A673 (cell line): ENCODE results near the gene TENM3. TPM values are rescaled to one million over a fixed set of nuclear protein-coding genes. Genes with fewer than 3 reads are reported as not detected.
"Not testable (repeated sequence)": the region's sequence is repeated elsewhere in the genome, so short reads cannot be mapped to it uniquely, and the experiment has no call there.

ENCODE experiments used
- BruUV-seq: library from RNA; stranded (reverse); fragments of 400-500 nt; replicated peaks from 2 replicates; lab custom pipeline; 2021; lab: Mats Ljungman, UMichigan
- CTCF ChIA-PET: fragments of 300-600 bp; sonication (Branson Sonifier 250); formaldehyde crosslinking; loops from one replicate; lab custom pipeline; 2022; ENCODE audit warnings: antibody characterized with exemption; lab: Charles Lee
- POLR2A ChIA-PET: fragments of 300-600 bp; sonication (Branson Sonifier 250); formaldehyde crosslinking; loops from one replicate; lab custom pipeline; 2022; ENCODE audit warnings: antibody characterized with exemption; ENCODE audit not compliant: low non-redundant PET; lab: Charles Lee
- DNase-seq: peaks from one replicate; pipeline ENCODE4 v3.0.0-alpha.2; 2015; ENCODE audit warnings: low spot score
- H3K27ac ChIP-seq: fragments of 200-600 bp; sonication (generic); 2 replicates; pipeline ENCODE4 v1.5.1; 2016; ENCODE audit warnings: mixed run types, low read depth, mild to moderate bottlenecking, mixed read lengths, antibody characterized with exemption, low read length; ENCODE audit not compliant: poor library complexity, severe bottlenecking
- H3K27me3 ChIP-seq: fragments of 200-600 bp; sonication (generic); replicated peaks from 2 replicates; pipeline ENCODE4 v1.6.1; 2017; ENCODE audit warnings: mixed run types, low read depth, mild to moderate bottlenecking, mixed read lengths, antibody characterized with exemption, low read length; ENCODE audit not compliant: insufficient read depth, poor library complexity
- H3K36me3 ChIP-seq: fragments of 200-600 bp; sonication (generic); 2 replicates; pipeline ENCODE4 v1.6.1; 2016; ENCODE audit warnings: mixed run types, mild to moderate bottlenecking, mixed read lengths, antibody characterized with exemption, low read length; ENCODE audit not compliant: insufficient read depth, poor library complexity, severe bottlenecking
- H3K4me1 ChIP-seq: fragments of 200-600 bp; sonication (generic); 2 replicates; pipeline ENCODE4 v1.6.1; 2017; ENCODE audit warnings: mixed run types, mild to moderate bottlenecking, mixed read lengths, antibody characterized with exemption, low read length; ENCODE audit not compliant: insufficient read depth, poor library complexity, severe bottlenecking
- H3K4me3 ChIP-seq: fragments of 200-600 bp; sonication (generic); 2 replicates; pipeline ENCODE4 v1.5.1; 2016; ENCODE audit warnings: low read depth, mixed run types, mild to moderate bottlenecking, mixed read lengths, low read length; ENCODE audit not compliant: poor library complexity, severe bottlenecking
- H3K9me3 ChIP-seq: fragments of 200-600 bp; sonication (generic); 2 replicates; pipeline ENCODE4 v1.6.1; 2016; ENCODE audit warnings: mixed run types, low read depth, mild to moderate bottlenecking, mixed read lengths, antibody characterized with exemption, low read length; ENCODE audit not compliant: poor library complexity, severe bottlenecking
- EZH2 ChIP-seq: fragments of 200-600 bp; sonication (generic); IDR thresholded peaks from 2 replicates; pipeline ENCODE4 v1.6.1; 2017; ENCODE audit warnings: borderline replicate concordance, low read depth, mild to moderate bottlenecking, mixed read lengths, antibody characterized with exemption, low read length; ENCODE audit not compliant: poor library complexity, severe bottlenecking
- intact Hi-C: fragments of 100-400 bp; cut with micrococcal nuclease; formaldehyde crosslinking; loops from one replicate; pipeline ENCODE4 v1.10.0; 2022; ENCODE audit not compliant: unreplicated experiment
- total RNA-seq: library from RNA; stranded (reverse); gene quantifications from 2 replicates; pipeline ENCODE4 v1.2.3, GENCODE V29; 2021
- TF ChIP-seq, protein P1 (sequence below): fragments of 300-800, 200-600 bp; sonication (generic); conservative IDR thresholded peaks from 2 replicates; pipeline ENCODE4 v1.5.1; 2017; ENCODE audit warnings: low read depth, mild to moderate bottlenecking, antibody characterized with exemption, low read length, moderate library complexity, mixed read lengths

Gene TENM3
- total RNA-seq, 1 experiment from 2014 or later, result 26.4 TPM

DNA sequence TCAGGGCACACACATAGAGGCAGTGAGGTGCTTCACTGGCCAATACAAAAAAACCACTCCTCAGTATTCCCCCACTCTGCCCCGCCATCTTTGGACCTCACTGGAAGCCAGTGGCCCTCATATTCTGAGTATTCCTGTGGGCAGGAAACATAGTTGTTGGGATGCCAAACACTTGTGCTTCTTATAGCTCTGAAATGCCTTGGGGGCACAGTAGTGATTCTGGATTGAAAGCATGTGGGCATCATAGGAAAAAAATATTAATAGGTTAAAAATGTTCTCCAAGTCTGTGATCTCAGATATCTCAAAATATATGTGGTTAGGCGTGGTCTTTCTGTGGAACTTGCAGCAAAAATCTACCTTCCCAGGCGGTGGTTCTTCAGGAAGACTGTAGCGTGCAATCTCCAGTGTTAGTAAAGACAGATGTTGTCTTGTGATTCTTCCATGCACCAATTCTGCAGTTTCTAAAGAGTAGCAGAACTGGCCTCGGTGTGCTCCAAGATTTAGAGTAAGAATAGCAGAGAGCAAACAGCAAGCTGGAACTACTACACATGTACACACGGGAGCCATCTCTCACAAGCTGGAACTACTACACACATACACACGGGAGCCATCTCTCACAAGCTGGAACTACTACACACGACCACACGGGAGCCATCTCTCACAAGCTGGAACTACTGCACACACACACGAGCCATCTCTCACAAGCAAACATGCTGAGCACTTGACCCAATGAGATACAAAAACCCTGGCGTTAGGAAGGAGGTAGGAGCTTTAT, 8.0 kb upstream of the TENM3 start:
- Histone ChIP-seq H3K27me3 (no peaks in the 10 kb centered on the region), H3K36me3 (no peaks in the 10 kb centered on the region), H3K4me3 (no peak overlapping the region), H3K9me3 (no peaks in the 10 kb centered on the region), H3K27ac (no peak overlapping the region), H3K4me1 (no peaks in the 10 kb centered on the region)
- ChIA-PET CTCF (no interaction called here), POLR2A (no interaction called here)
- intact Hi-C loops, result no loop called here
- DNase-seq, result no peak
- TF ChIP-seq, protein P1, sequence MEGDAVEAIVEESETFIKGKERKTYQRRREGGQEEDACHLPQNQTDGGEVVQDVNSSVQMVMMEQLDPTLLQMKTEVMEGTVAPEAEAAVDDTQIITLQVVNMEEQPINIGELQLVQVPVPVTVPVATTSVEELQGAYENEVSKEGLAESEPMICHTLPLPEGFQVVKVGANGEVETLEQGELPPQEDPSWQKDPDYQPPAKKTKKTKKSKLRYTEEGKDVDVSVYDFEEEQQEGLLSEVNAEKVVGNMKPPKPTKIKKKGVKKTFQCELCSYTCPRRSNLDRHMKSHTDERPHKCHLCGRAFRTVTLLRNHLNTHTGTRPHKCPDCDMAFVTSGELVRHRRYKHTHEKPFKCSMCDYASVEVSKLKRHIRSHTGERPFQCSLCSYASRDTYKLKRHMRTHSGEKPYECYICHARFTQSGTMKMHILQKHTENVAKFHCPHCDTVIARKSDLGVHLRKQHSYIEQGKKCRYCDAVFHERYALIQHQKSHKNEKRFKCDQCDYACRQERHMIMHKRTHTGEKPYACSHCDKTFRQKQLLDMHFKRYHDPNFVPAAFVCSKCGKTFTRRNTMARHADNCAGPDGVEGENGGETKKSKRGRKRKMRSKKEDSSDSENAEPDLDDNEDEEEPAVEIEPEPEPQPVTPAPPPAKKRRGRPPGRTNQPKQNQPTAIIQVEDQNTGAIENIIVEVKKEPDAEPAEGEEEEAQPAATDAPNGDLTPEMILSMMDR, result no peak
- TF ChIP-seq EZH2, result no peak
- BruUV-seq, result no TSS peak

DNA sequence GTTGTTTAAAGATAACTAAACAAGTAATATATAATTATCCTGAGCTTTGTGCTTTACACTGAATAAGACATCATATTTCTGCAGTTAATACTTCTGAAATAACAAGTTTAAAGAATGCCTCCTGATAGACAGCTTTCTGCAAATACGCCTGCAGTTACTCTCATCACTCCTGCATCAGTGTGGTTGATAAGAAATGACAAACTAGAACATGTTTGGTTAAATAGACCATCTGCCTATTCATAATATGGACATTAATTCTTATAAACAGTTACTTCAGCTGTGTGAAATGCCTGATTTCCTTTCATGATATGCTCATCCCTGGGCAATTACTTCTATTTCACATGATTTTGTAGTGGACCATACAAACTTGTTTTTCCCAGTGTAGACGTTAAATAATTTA, 7.0 kb upstream of the TENM3 start:
- ChIA-PET CTCF (no interaction called here), POLR2A (no interaction called here)
- BruUV-seq, result no TSS peak
- no peaks in the 10 kb centered on the region for H3K9me3 ChIP-seq
- no peak for DNase-seq
- no peak overlapping the region for H3K27ac ChIP-seq
- no peaks in the 10 kb centered on the region for H3K27me3 ChIP-seq
- no peak overlapping the region for H3K4me3 ChIP-seq
- intact Hi-C loops, result no loop called here
- TF ChIP-seq EZH2, result no peak
- TF ChIP-seq, protein P1, result no peak
- no peaks in the 10 kb centered on the region for H3K4me1 ChIP-seq
- no peaks in the 10 kb centered on the region for H3K36me3 ChIP-seq

DNA sequence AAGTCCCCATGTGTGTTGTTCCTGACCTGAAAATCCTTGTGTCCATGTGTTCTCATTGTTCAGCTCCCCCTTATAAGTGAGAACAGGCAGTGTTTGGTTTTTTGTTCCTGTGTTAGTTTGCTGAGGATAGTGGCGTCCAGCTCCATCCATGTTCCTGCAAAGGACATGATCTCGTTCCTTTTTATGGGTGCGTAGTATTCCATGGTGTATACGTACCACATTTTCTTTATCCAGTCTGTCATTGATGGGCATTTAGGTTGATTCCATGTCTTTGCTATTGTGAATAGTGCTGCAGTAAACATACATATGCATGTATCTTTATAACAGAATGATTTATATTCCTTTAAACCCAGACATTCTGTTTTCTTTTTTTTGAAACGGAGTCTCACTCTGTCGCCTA, 6.2 kb upstream of the TENM3 start:
- CTCF ChIA-PET, H3K4me3 ChIP-seq, DNase-seq, H3K9me3 ChIP-seq, intact Hi-C loops, POLR2A ChIA-PET, H3K27me3 ChIP-seq, H3K36me3 ChIP-seq, H3K27ac ChIP-seq, H3K4me1 ChIP-seq, BruUV-seq: not testable (repeated sequence)
